Urinary bladder (tissue), 4 donors: ENCODE measurements around the gene BRWD1. TPM values are rescaled to one million over a fixed set of nuclear protein-coding genes. Genes with fewer than 3 reads are reported as not detected.
"Not testable (repeated sequence)": the region's sequence is repeated elsewhere in the genome, so short reads cannot be mapped to it uniquely, and the experiment has no call there.

Experiments used
- DNase-seq: peaks from one replicate; pipeline ENCODE4 v3.0.0-alpha.2; 2015; ENCODE audit errors: extremely low spot score
- H3K27ac ChIP-seq: one replicate; pipeline ENCODE4 v1.5.1; 2013; ENCODE audit warnings: low read depth, mild to moderate bottlenecking, moderate library complexity
- H3K36me3 ChIP-seq: one replicate; pipeline ENCODE4 v1.6.1; 2013; ENCODE audit warnings: mild to moderate bottlenecking, moderate library complexity; ENCODE audit not compliant: insufficient read depth
- H3K4me1 ChIP-seq: one replicate; pipeline ENCODE4 v1.6.1; 2013; ENCODE audit warnings: mild to moderate bottlenecking, moderate library complexity; ENCODE audit not compliant: insufficient read depth
- H3K4me3 ChIP-seq: one replicate; pipeline ENCODE4 v1.5.1; 2013; ENCODE audit warnings: low read depth, low read length
- WGBS: extraction: QIAGEN DNeasy Blood & Tissue Kit; methylation state at CpG from one replicate; pipeline ENCODE4 v1.1.7; 2013; 5-methylcytosine and 5-hydroxymethylcytosine counted together
- polyA plus RNA-seq: library from polyadenylated mRNA; stranded (reverse); fragments of 200-250 nt; gene quantifications from one replicate; pipeline ENCODE4 v1.2.3, GENCODE V29; 2013
- total RNA-seq: library from RNA; depleted of rRNA; stranded (reverse); fragments of >200 nt; gene quantifications from one replicate; pipeline ENCODE4 v1.2.3, GENCODE V29; 2014
- donor health status: healthy with polysubstance abuse.
- donor health status: healthy.

The BRWD1 gene
- total and polyA plus RNA-seq, 2 donors: 19.5 to 195 TPM

GRCh38 chr21:39220875-39221274 lies 92.6 kb downstream of the BRWD1 start:
- H3K36me3 ChIP-seq, H3K4me3 ChIP-seq, H3K4me1 ChIP-seq, H3K27ac ChIP-seq, DNase-seq: not testable (repeated sequence)
- WGBS: 98% methylated on average over 2 of the region's 2 CpGs

GRCh38 chr21:39220150-39220549 lies 93.3 kb downstream of the BRWD1 start:
- H3K4me1 ChIP-seq: no peaks in the 10 kb centered on the region
- 78% methylated on average over 3 of the region's 3 CpGs for WGBS
- no peaks in the 10 kb centered on the region for H3K36me3 ChIP-seq

GRCh38 chr21:39218082-39218409 lies 95.4 kb downstream of the BRWD1 start:
- Histone ChIP-seq H3K4me3 (no peak overlapping the region), H3K36me3 (no peaks in the 10 kb centered on the region), H3K4me1 (no peaks in the 10 kb centered on the region), H3K27ac (no peak overlapping the region)
- WGBS: 90% methylated on average over 4 of the region's 4 CpGs
- DNase-seq: no peak

More at GRCh38 chr21:39220150-39220549, 93.3 kb downstream of the BRWD1 start:
- Histone ChIP-seq H3K27ac (no peak overlapping the region), H3K4me3 (no peak overlapping the region)
- DNase-seq: no peak

- Histone ChIP-seq H3K36me3 (no peaks in the 10 kb centered on the region), H3K27ac (no peak overlapping the region), H3K4me3 (no peak overlapping the region), H3K4me1 (no peaks in the 10 kb centered on the region)
- 92% methylated on average over 3 of the region's 3 CpGs for WGBS
- DNase-seq: no peak
Measured at GRCh38 chr21:39217356-39218081, 95.9 kb downstream of the BRWD1 start.

GRCh38 chr21:39216290-39216689 lies 97.1 kb downstream of the BRWD1 start:
- no peaks in the 10 kb centered on the region for H3K36me3 ChIP-seq
- H3K4me1 ChIP-seq: no peaks in the 10 kb centered on the region
- H3K27ac ChIP-seq: no peak overlapping the region
- H3K4me3 ChIP-seq: no peak overlapping the region
- 81% methylated on average over 2 of the region's 2 CpGs for WGBS
- no peak for DNase-seq

- H3K27ac ChIP-seq: no peak overlapping the region
- H3K4me3 ChIP-seq: no peak overlapping the region
- no peak for DNase-seq
- WGBS: 95% methylated on average over 7 of the region's 7 CpGs
- H3K36me3 ChIP-seq: no peaks in the 10 kb centered on the region
- no peaks in the 10 kb centered on the region for H3K4me1 ChIP-seq
Measured at GRCh38 chr21:39215078-39215477, 98.4 kb downstream of the BRWD1 start.

- no peak overlapping the region for H3K4me3 ChIP-seq
- H3K4me1 ChIP-seq: peaks cover 2% of the 10 kb centered on the region
- no peak overlapping the region for H3K27ac ChIP-seq
- H3K36me3 ChIP-seq: peaks cover 8% of the 10 kb centered on the region
- 47% methylated on average over 2 of the region's 2 CpGs for WGBS
- no peak for DNase-seq
Measured at GRCh38 chr21:39209334-39209688, 104.1 kb downstream of the BRWD1 start.

GRCh38 chr21:39208624-39209333 lies 104.7 kb downstream of the BRWD1 start:
- Histone ChIP-seq H3K36me3 (peaks cover 8% of the 10 kb centered on the region), H3K4me3 (no peak overlapping the region), H3K4me1 (peaks cover 2% of the 10 kb centered on the region), H3K27ac (no peak overlapping the region)
- 87% methylated on average over 6 of the region's 6 CpGs for WGBS
- DNase-seq: no peak

GRCh38 chr21:39204134-39204533 lies 109.3 kb downstream of the BRWD1 start:
- DNase-seq: no peak
- H3K27ac ChIP-seq: no peak overlapping the region
- WGBS: 91% methylated on average over 1 of the region's 1 CpG
- H3K4me3 ChIP-seq: no peak overlapping the region
- H3K4me1 ChIP-seq: peaks cover 2% of the 10 kb centered on the region
- peaks cover 13% of the 10 kb centered on the region for H3K36me3 ChIP-seq

- no peak for DNase-seq
- Histone ChIP-seq H3K36me3 (peaks cover 11% of the 10 kb centered on the region), H3K27ac (no peak overlapping the region)
Measured at GRCh38 chr21:39198800-39199199, 114.6 kb downstream of the BRWD1 start.

GRCh38 chr21:39197448-39198233 lies 115.8 kb downstream of the BRWD1 start:
- Histone ChIP-seq H3K36me3 (peaks cover 8% of the 10 kb centered on the region), H3K27ac (no peak overlapping the region), H3K4me1 (no peaks in the 10 kb centered on the region), H3K4me3 (no peak overlapping the region)
- no peak for DNase-seq
- WGBS: 82% methylated on average over 5 of the region's 5 CpGs

More at GRCh38 chr21:39198800-39199199, 114.6 kb downstream of the BRWD1 start:
- WGBS: 84% methylated on average over 2 of the region's 2 CpGs
- H3K4me1 ChIP-seq: no peaks in the 10 kb centered on the region
- H3K4me3 ChIP-seq: no peak overlapping the region

GRCh38 chr21:39196838-39197237 lies 116.6 kb downstream of the BRWD1 start:
- 94% methylated on average over 1 of the region's 1 CpG for WGBS
- DNase-seq: no peak
- peaks cover 8% of the 10 kb centered on the region for H3K36me3 ChIP-seq
- no peak overlapping the region for H3K4me3 ChIP-seq
- no peak overlapping the region for H3K27ac ChIP-seq
- H3K4me1 ChIP-seq: no peaks in the 10 kb centered on the region

GRCh38 chr21:39196310-39196709 lies 117.1 kb downstream of the BRWD1 start:
- H3K4me1 ChIP-seq: no peaks in the 10 kb centered on the region
- H3K4me3 ChIP-seq: no peak overlapping the region
- DNase-seq: no peak
- WGBS: 89% methylated on average over 7 of the region's 7 CpGs
- H3K27ac ChIP-seq: no peak overlapping the region
- peaks cover 8% of the 10 kb centered on the region for H3K36me3 ChIP-seq

GRCh38 chr21:39193380-39193779 lies 120.1 kb downstream of the BRWD1 start:
- WGBS: 90% methylated on average over 1 of the region's 1 CpG
- no peak overlapping the region for H3K27ac ChIP-seq
- H3K4me3 ChIP-seq: no peak overlapping the region
- H3K4me1 ChIP-seq: no peaks in the 10 kb centered on the region
- DNase-seq: no peak
- H3K36me3 ChIP-seq: peaks cover 5% of the 10 kb centered on the region
